Peyer's patch (tissue), 4 donors: ENCODE measurements around the gene CPNE7. TPM values are rescaled to one million over a fixed set of nuclear protein-coding genes. Genes with fewer than 3 reads are reported as not detected.

Experiments used
- DNase-seq, 3 donors: peaks; one replicate each; pipeline ENCODE4 v3.0.0-alpha.2; 2017 to 2019
- H3K27ac ChIP-seq, 4 donors: fragments of 200-600 bp; sonication (generic); one replicate each; pipeline ENCODE4 v1.5.1; 2016 to 2019
- H3K27me3 ChIP-seq, 2 donors: fragments of 200-600 bp; sonication (generic); one replicate each; pipeline ENCODE4 v1.5.1; 2019
- H3K36me3 ChIP-seq, 3 donors: fragments of 200-600 bp; sonication (generic); one replicate each; pipeline ENCODE4 v1.5.1; 2016 to 2019
- H3K4me1 ChIP-seq, 4 donors: fragments of 200-600 bp; sonication (generic); one replicate each; pipeline ENCODE4 v1.5.1; 2016 to 2019
- H3K4me3 ChIP-seq, 4 donors: fragments of 200-600 bp; sonication (generic); 1 replicate in 3 of 4; 2 replicates in 1 of 4; pipeline ENCODE4 v1.5.1; 2016 to 2019; ENCODE audit warnings: mild to moderate bottlenecking in 1 of 4
- H3K9me3 ChIP-seq, 4 donors: fragments of 200-600 bp; sonication (generic); one replicate each; pipeline ENCODE4 v1.5.1; 2016 to 2019; ENCODE audit warnings: mild to moderate bottlenecking in 1 of 4
- POLR2A ChIP-seq, 2 donors: fragments of 450-650 bp; IDR thresholded peaks; one replicate each; pipeline ENCODE4 v1.5.1; 2017; ENCODE audit warnings: antibody characterized with exemption in 2 of 2, mild to moderate bottlenecking in 2 of 2, moderate library complexity in 2 of 2
- small RNA-seq, 2 donors: library from RNA; depleted of rRNA; stranded (forward); fragments of <200 nt; gene quantifications; one replicate each; pipeline ENCODE3, GENCODE V24; 2016
- total RNA-seq, 4 donors: library from RNA; depleted of rRNA; stranded (reverse); fragments of >200 nt; gene quantifications; one replicate each; pipeline ENCODE4 v1.1.0, GENCODE V29; 2016
- TF ChIP-seq, protein P1 (sequence below), 6 experiments: fragments of 450-650 bp in 4 of 6; fragments of 200-600 bp in 2 of 6; sonication (generic) in 1 of 6; IDR thresholded peaks; one replicate each; pipeline ENCODE4 v1.5.1; 2017 to 2019; ENCODE audit warnings: antibody characterized with exemption in 6 of 6, mild to moderate bottlenecking in 3 of 6, moderate library complexity in 1 of 6

Gene CPNE7
- total RNA-seq, 4 donors from 2014 or later, result 7.4 to 48.7 (median 13.5) TPM

DNA sequence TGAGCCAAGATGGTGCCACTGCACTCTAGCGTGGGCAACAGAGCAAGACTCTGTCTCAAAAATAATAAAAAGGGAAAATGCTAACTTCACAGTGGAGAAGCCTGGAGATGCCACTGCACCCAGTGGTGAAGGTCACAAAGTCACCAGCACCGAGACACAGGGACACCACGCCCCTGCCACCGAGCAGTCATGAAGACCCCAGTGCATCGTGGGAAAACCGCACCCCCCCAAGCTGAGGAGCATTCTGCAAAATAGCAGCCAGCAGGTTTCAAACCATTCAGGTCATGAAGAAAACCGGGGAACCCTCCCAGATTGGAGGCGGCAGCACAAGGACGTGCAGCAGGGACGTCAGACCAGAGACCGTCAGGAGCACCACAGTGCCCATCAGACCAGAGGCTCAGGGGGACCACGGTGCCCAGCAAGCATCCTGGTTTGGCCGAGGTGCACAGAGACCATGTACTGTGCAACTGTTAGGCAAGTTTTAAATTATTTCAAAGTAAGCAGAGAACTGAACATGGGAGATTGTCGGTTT lies 68.3 kb downstream of the CPNE7 start:
- H3K4me1 ChIP-seq, result peaks cover 0 to 9% (median 4%) of the 10 kb centered on the region in 4 donors
- H3K27me3 ChIP-seq, result no peaks in the 10 kb centered on the region
- H3K4me3 ChIP-seq, result no peak overlapping the region
- peak in 1 of 3 donors; percentile 47 for DNase-seq
- no peak overlapping the region for H3K27ac ChIP-seq
- peaks cover 0 to 36% (median 0%) of the 10 kb centered on the region in 3 donors for H3K36me3 ChIP-seq
- TF ChIP-seq POLR2A (IDR thresholded peaks at IDR 0.05), result no peak
- TF ChIP-seq, protein P1, sequence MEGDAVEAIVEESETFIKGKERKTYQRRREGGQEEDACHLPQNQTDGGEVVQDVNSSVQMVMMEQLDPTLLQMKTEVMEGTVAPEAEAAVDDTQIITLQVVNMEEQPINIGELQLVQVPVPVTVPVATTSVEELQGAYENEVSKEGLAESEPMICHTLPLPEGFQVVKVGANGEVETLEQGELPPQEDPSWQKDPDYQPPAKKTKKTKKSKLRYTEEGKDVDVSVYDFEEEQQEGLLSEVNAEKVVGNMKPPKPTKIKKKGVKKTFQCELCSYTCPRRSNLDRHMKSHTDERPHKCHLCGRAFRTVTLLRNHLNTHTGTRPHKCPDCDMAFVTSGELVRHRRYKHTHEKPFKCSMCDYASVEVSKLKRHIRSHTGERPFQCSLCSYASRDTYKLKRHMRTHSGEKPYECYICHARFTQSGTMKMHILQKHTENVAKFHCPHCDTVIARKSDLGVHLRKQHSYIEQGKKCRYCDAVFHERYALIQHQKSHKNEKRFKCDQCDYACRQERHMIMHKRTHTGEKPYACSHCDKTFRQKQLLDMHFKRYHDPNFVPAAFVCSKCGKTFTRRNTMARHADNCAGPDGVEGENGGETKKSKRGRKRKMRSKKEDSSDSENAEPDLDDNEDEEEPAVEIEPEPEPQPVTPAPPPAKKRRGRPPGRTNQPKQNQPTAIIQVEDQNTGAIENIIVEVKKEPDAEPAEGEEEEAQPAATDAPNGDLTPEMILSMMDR (IDR thresholded peaks at IDR 0.05), result no peak
- no peaks in the 10 kb centered on the region for H3K9me3 ChIP-seq

DNA sequence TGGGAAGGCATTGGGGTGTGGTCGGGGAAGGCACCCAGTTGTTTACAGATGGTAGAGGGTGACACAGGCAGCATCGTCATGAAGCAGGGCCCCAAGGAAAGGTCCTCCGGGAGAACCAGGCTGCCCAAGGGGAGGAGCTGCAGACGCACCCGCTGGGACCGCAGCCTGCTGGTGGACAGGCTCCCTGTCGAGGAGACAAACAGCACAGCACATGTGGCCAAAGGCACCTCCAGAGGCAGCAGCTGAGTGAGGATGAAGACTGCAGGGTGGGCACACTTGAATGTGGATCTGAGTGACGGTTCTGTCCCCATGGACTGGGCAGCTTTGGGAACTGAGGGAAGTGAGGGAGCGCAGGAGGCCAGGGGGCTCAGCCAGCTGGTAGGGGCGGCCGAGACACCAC lies 69.6 kb downstream of the CPNE7 start:
- Histone ChIP-seq H3K36me3 (peaks cover 0 to 48% (median 0%) of the 10 kb centered on the region in 3 donors), H3K27me3 (no peaks in the 10 kb centered on the region), H3K4me1 (peaks cover 0 to 7% (median 4%) of the 10 kb centered on the region in 4 donors), H3K4me3 (no peak overlapping the region), H3K9me3 (no peaks in the 10 kb centered on the region), H3K27ac (no peak overlapping the region)
- no peak for TF ChIP-seq POLR2A (IDR thresholded peaks at IDR 0.05)
- TF ChIP-seq, protein P1 (IDR thresholded peaks at IDR 0.05), result no peak
- peak in 1 of 3 donors; percentile 49 for DNase-seq

DNA sequence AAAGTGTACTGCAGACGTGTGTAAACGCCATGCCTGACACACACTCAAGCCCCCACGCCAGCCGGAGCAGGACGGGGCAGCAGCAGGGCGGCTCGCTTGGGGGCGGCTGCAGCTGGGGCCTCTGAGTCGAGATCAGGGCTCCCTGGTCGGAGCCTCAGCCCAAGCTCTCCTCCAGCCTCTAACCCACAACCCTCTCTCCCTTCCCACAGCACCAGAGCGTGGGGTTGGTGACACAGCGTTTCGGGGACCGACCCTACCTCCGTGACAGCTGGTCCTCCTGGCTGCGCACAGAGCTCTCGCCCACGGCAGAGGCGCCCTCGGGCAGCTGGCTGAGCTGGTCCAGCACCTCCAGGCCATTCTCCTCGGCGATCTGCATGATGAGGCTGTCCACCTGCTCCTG lies 70.7 kb downstream of the CPNE7 start:
- no peak overlapping the region for H3K27ac ChIP-seq
- no peaks in the 10 kb centered on the region for H3K27me3 ChIP-seq
- H3K9me3 ChIP-seq, result no peaks in the 10 kb centered on the region
- DNase-seq, result no peak
- no peak overlapping the region for H3K4me3 ChIP-seq
- H3K36me3 ChIP-seq, result peaks cover 0 to 59% (median 0%) of the 10 kb centered on the region in 3 donors
- H3K4me1 ChIP-seq, result no peaks in the 10 kb centered on the region
- TF ChIP-seq, protein P1 (IDR thresholded peaks at IDR 0.05), result no peak
- no peak for TF ChIP-seq POLR2A (IDR thresholded peaks at IDR 0.05)

Small RNA genes lying within 50 kb of the gene (small RNA-seq; reads per million reads assigned to genes)
- 0 reads per million in 2 donors for gene SNORD68

Other genes with a start within 250 kb of the CPNE7 start
- gene ANKRD11, start 85.2 kb upstream of the CPNE7 start, total RNA-seq, result 100 to 1,000 TPM; 177 to 227 (median 211) TPM
- 100 to 1,000 TPM; 242 to 461 (median 378) TPM for gene SPG7, start 67.4 kb upstream of the CPNE7 start, total RNA-seq
- 1,000 to 10,000 TPM; 1,597 to 3,276 (median 2,603) TPM for gene RPL13, start 15.1 kb upstream of the CPNE7 start, total RNA-seq
- gene DPEP1, start 37.9 kb downstream of the CPNE7 start, total RNA-seq, result 1,000 to 10,000 TPM in 3 of 4 donors, 100 to 1,000 TPM in 1; 272 to 3,324 (median 2,161) TPM
- gene CHMP1A, start 82.0 kb downstream of the CPNE7 start, total RNA-seq, result 100 to 1,000 TPM in 3 of 4 donors, 10 to 100 TPM in 1; 88.3 to 246 (median 196) TPM
- gene SPATA33, start 82.1 kb downstream of the CPNE7 start, total RNA-seq, result 10 to 100 TPM; 13.9 to 76.7 (median 25.6) TPM
- 100 to 1,000 TPM in 3 of 4 donors, 10 to 100 TPM in 1; 97.9 to 198 (median 158) TPM for gene CDK10, start 110.9 kb downstream of the CPNE7 start, total RNA-seq
- 10 to 100 TPM; 19.0 to 44.7 (median 36.7) TPM for gene SPATA2L, start 125.9 kb downstream of the CPNE7 start, total RNA-seq
- 10 to 100 TPM; 14.9 to 45.9 (median 27.9) TPM for gene VPS9D1, start 145.1 kb downstream of the CPNE7 start, total RNA-seq
- 100 to 1,000 TPM in 3 of 4 donors, 10 to 100 TPM in 1; 59.0 to 270 (median 125) TPM for gene ZNF276, start 145.8 kb downstream of the CPNE7 start, total RNA-seq
- gene FANCA, start 240.9 kb downstream of the CPNE7 start, total RNA-seq, result 100 to 1,000 TPM in 1 of 4 donors, 10 to 100 TPM in 3; 19.4 to 187 (median 27.9) TPM